ENCODE measurements around the gene NAA10.

- TF ChIP-seq CTCF (IDR thresholded peaks at IDR 0.05) (no peak), POLR2A (IDR thresholded peaks at IDR 0.05; ENCODE audit: low read depth) (no peak)
These were observed 30.6 kb upstream of the NAA10 start for GRCh38 chrX:153965406-153965805.

Measured in esophagus muscularis mucosa (tissue), 3 donors.